T-cell (primary cell): ENCODE measurements around the gene NEMP1. TPM values are rescaled to one million over a fixed set of nuclear protein-coding genes. Genes with fewer than 3 reads are reported as not detected.

Source experiments
- ATAC-seq, 4 experiments: fragments of 200-7000 bp in 3 of 4; fragments of 150-1000 bp in 1 of 4; cut with Tn5 transposase; replicated peaks in 1 of 4; 1 replicate in 3 of 4; 2 replicates in 1 of 4; pipeline ENCODE4 v1.10.0; 2021; ENCODE audit warnings: moderate library complexity in 3 of 4, mild to moderate bottlenecking in 2 of 4, moderate number of reproducible peaks in 1 of 4
- CTCF ChIA-PET, 2 donors: fragments of 300-600 bp; sonication (Branson Sonifier 250); formaldehyde crosslinking; loops; one replicate each; lab custom pipeline; 2022; ENCODE audit warnings: antibody characterized with exemption in 2 of 2; lab: Charles Lee
- POLR2A ChIA-PET, 2 donors: fragments of 300-600 bp; sonication (Branson Sonifier 250); formaldehyde crosslinking; loops; one replicate each; lab custom pipeline; 2022; ENCODE audit warnings: antibody characterized with exemption in 2 of 2; lab: Charles Lee
- DNase-seq, 35 experiments: peaks; one replicate each; pipeline versions ENCODE4 v3.0.0 to v3.0.0-alpha.2; 2013 to 2023
- H3K27ac ChIP-seq: one replicate; pipeline ENCODE4 v1.5.1; 2013; ENCODE audit warnings: low read length
- H3K27me3 ChIP-seq, 2 experiments: replicated peaks in 1 of 2; 1 replicate in 1 of 2; 2 replicates in 1 of 2; pipeline versions ENCODE4 v1.6.1 to v1.7.0; 2013; ENCODE audit warnings: low read length in 1 of 2, mixed read lengths in 1 of 2; ENCODE audit not compliant: control insufficient read depth in 2 of 2, insufficient read depth in 2 of 2; ENCODE audit errors: extremely low read depth in 1 of 2
- H3K36me3 ChIP-seq, 2 donors: 1 replicate in 1 of 2; 2 replicates in 1 of 2; pipeline versions ENCODE4 v1.6.1 to v1.7.0; 2013; ENCODE audit warnings: low read length in 1 of 2; ENCODE audit not compliant: control insufficient read depth in 2 of 2, insufficient read depth in 1 of 2; ENCODE audit errors: extremely low read depth in 1 of 2
- H3K4me1 ChIP-seq, 2 experiments: 1 replicate in 1 of 2; 2 replicates in 1 of 2; pipeline versions ENCODE4 v1.6.1 to v1.7.0; 2013; ENCODE audit warnings: low read length in 2 of 2, mixed read lengths in 1 of 2; ENCODE audit not compliant: insufficient read depth in 2 of 2, control insufficient read depth in 1 of 2; ENCODE audit errors: extremely low read depth in 1 of 2
- H3K4me3 ChIP-seq, 2 donors: 1 replicate in 1 of 2; 2 replicates in 1 of 2; pipeline versions ENCODE4 v1.5.1 to v1.7.0; 2013; ENCODE audit warnings: mild to moderate bottlenecking in 2 of 2, low read length in 1 of 2, moderate library complexity in 1 of 2; ENCODE audit not compliant: control insufficient read depth in 1 of 2; ENCODE audit errors: extremely low read depth in 1 of 2
- H3K9me3 ChIP-seq: 2 replicates; pipeline ENCODE4 v1.7.0; 2013
- H3K27ac Mint-ChIP-seq, 2 donors: one replicate each; pipeline ENCODE4 v1.8.0; 2020 to 2021; ENCODE audit warnings: mild to moderate bottlenecking in 2 of 2, mixed read lengths in 2 of 2
- H3K27me3 Mint-ChIP-seq, 2 donors: one replicate each; pipeline ENCODE4 v1.8.0; 2021 to 2022; ENCODE audit warnings: mixed read lengths in 2 of 2
- H3K36me3 Mint-ChIP-seq: one replicate; pipeline ENCODE4 v1.8.0; 2021; ENCODE audit warnings: mixed read lengths
- H3K4me1 Mint-ChIP-seq, 3 donors: one replicate each; pipeline ENCODE4 v1.8.0; 2020 to 2022; ENCODE audit warnings: mixed read lengths in 3 of 3, mild to moderate bottlenecking in 1 of 3
- H3K4me3 Mint-ChIP-seq, 3 donors: one replicate each; pipeline ENCODE4 v1.8.0; 2020 to 2022; ENCODE audit warnings: mild to moderate bottlenecking in 3 of 3, mixed read lengths in 3 of 3, moderate library complexity in 3 of 3
- H3K9me3 Mint-ChIP-seq, 3 donors: one replicate each; pipeline ENCODE4 v1.8.0; 2020 to 2022; ENCODE audit warnings: mixed read lengths in 3 of 3
- WGBS: methylation state at CpG from one replicate; pipeline ENCODE4 v1.1.5; 2013; ENCODE audit warnings: missing lambda C conversion rate; ENCODE audit not compliant: insufficient coverage; 5-methylcytosine and 5-hydroxymethylcytosine counted together
- total RNA-seq, 35 experiments: library from RNA in 6 of 35; stranded (reverse) in 6 of 35; fragments of 120-200 nt in 1 of 35; gene quantifications; one replicate each; pipeline versions ENCODE4 v1.2.1 to v1.2.4 and lab custom pipeline; 2013 to 2026

NEMP1 gene
- total RNA-seq, 5 donors from 2014 or later (not counting 1 experiment from before 2014, with no cell fraction given) = 10.7 to 26.1 (median 19.9) TPM

DNA sequence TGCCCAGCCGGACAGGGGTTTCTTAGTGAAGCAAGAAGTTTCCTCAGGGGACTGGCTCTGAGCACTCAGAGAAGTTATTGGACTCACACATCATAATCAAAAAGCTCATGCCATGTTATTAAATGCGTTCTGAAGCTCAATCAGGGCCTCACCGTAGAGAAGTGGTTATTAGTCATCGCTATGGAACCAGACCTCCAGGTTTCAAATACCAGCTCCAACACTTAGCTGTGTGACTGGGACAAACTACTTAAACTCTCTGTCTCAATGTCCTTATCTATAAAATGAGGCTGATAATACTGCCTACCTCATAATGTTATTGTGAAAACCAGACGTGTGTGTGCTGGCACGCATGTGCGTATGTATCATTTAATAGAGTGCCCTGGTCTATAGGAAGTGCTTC lies 25.3 kb upstream of the NEMP1 start:
- ChIA-PET CTCF (interaction anchor here in 1 of 2 donors (0.6 kb wide), 1 partner anchor 820 kb away, joined by 3 read pairs; no protein-coding TSS in a partner anchor), POLR2A (interaction anchor here in 1 of 2 donors (0.5 kb wide), 1 partner anchor 31 kb away, joined by 4 read pairs; no protein-coding TSS in a partner anchor)
- no peaks in the 10 kb centered on the region for H3K27me3 Mint-ChIP-seq
- peaks cover 10 to 38% of the 10 kb centered on the region in 2 experiments for H3K4me1 ChIP-seq
- no peak overlapping the region for H3K4me3 ChIP-seq
- no peak for DNase-seq
- no peak overlapping the region for H3K4me3 Mint-ChIP-seq
- peak overlapping the region in 1 of 2 donors; percentile 77 for H3K27ac Mint-ChIP-seq
- no peaks in the 10 kb centered on the region for H3K9me3 ChIP-seq
- H3K4me1 Mint-ChIP-seq = peaks cover 52 to 68% (median 64%) of the 10 kb centered on the region in 3 donors
- H3K27ac ChIP-seq = no peak overlapping the region
- no peaks in the 10 kb centered on the region for H3K9me3 Mint-ChIP-seq
- no peaks in the 10 kb centered on the region for H3K27me3 ChIP-seq
- H3K36me3 ChIP-seq = peaks cover 29 to 81% of the 10 kb centered on the region in 2 donors
- ATAC-seq = no peak
- no CpG with 5 or more reads among the region's 7 CpGs for WGBS
- peaks cover 53% of the 10 kb centered on the region for H3K36me3 Mint-ChIP-seq

DNA sequence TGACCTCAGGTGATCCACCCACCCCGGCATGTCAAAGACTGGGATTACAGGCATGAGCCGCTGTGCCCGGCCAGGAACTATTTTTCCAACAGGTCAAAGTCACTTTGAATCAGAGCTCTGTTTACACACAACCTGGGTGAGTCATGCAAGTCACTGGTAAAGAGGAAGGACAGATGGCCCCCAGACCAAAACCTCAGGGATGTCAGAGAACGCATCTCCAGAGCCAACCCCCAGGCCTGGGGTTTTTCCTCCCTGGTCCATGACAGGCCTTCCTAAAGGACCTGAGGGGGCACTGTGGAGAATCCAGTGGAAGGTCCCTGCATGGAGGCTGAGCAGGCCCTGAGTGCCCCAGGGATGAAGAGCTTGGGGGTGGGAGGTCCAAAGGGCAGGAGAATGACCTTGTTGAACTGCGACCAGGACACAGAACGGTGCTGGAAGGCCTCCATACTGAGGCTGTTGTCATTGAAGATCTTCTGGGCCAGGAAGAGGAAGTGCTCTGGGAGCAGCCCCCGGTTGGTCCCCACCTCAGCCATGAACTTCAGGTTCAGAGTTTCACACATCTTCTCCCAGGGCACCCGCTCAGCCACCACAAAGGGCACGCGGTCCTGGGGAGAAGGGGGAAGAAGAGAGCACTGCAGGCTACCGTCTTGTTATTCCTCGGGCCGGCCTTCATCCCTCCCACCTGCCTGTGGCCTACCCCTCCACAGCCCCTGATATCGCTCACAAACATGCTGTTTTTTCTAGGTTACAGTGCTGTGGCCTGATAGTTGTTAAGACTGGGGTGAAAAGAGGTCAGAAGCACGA lies 23.5 kb upstream of the NEMP1 start:
- peak in 3 of 4 experiments; percentile 14 to 32 (median 31) for ATAC-seq

DNA sequence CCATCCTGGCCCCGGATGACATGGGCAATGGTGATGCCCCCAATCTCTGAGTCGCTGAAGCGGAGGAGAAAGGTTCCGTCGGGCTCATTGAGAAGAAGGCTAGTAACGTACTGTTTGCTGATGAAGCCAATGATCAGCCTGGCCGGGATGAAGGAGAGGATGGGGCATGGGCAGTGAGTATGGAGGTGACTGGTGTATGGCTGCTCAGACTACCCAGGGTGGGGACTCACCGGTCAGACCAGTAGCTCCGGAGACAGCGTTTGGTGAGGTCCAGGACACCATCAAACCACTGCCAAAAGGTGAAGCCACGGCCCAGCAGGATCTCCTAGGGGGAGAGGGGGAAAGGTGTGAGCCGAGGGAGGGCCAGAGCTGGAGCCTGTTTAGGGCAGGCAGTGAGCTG lies 21.2 kb upstream of the NEMP1 start:
- peaks cover 34 to 58% (median 47%) of the 10 kb centered on the region in 3 donors for H3K4me1 Mint-ChIP-seq
- no peak for DNase-seq
- 92% methylated on average over 8 of the region's 12 CpGs for WGBS
- H3K4me3 ChIP-seq = no peak overlapping the region
- H3K27me3 ChIP-seq = no peaks in the 10 kb centered on the region
- no peak overlapping the region for H3K4me3 Mint-ChIP-seq
- H3K27ac ChIP-seq = no peak overlapping the region
- no peaks in the 10 kb centered on the region for H3K27me3 Mint-ChIP-seq
- H3K36me3 Mint-ChIP-seq = peaks cover 44% of the 10 kb centered on the region
- ChIA-PET POLR2A (interaction anchor here in 1 of 2 donors (0.7 kb wide), 1 partner anchor 30 kb away, joined by 3 read pairs; no protein-coding TSS in a partner anchor), CTCF (interaction anchor here in 1 of 2 donors (0.6 kb wide), 2 partner anchors 8 to 675 kb away, joined by 3 to 4 read pairs; no protein-coding TSS in a partner anchor)
- peaks cover 19 to 82% of the 10 kb centered on the region in 2 donors for H3K36me3 ChIP-seq
- no peak for ATAC-seq
- peak overlapping the region; percentile 53 to 68 for H3K27ac Mint-ChIP-seq
- H3K9me3 Mint-ChIP-seq = no peaks in the 10 kb centered on the region
- H3K4me1 ChIP-seq = peaks cover 2 to 12% of the 10 kb centered on the region in 2 experiments
- no peaks in the 10 kb centered on the region for H3K9me3 ChIP-seq

More for the DNA sequence above, 23.5 kb upstream of the NEMP1 start:
- peak overlapping the region in 1 of 3 donors; percentile 2 for H3K4me3 Mint-ChIP-seq
- H3K27ac Mint-ChIP-seq = peak overlapping the region; percentile 79 to 88
- Histone ChIP-seq H3K4me1 (peaks cover 5 to 22% of the 10 kb centered on the region in 2 experiments), H3K4me3 (no peak overlapping the region), H3K36me3 (peaks cover 30 to 82% of the 10 kb centered on the region in 2 donors), H3K27me3 (no peaks in the 10 kb centered on the region), H3K27ac (peak overlapping the region; percentile 43), H3K9me3 (no peaks in the 10 kb centered on the region)
- peaks cover 34 to 51% (median 50%) of the 10 kb centered on the region in 3 donors for H3K4me1 Mint-ChIP-seq
- no peaks in the 10 kb centered on the region for H3K27me3 Mint-ChIP-seq
- POLR2A ChIA-PET = interaction anchor here in 1 of 2 donors (1.0 kb wide), 1 partner anchor 23 kb away, joined by 3 read pairs; no protein-coding TSS in a partner anchor
- DNase-seq = peak in 1 of 35 experiments; percentile 19
- peaks cover 52% of the 10 kb centered on the region for H3K36me3 Mint-ChIP-seq
- 72% methylated on average over 4 of the region's 15 CpGs for WGBS
- CTCF ChIA-PET = interaction anchor here in 1 of 2 donors (0.5 kb wide), 1 partner anchor 81 kb away, joined by 4 read pairs; no protein-coding TSS in a partner anchor
- no peaks in the 10 kb centered on the region for H3K9me3 Mint-ChIP-seq

DNA sequence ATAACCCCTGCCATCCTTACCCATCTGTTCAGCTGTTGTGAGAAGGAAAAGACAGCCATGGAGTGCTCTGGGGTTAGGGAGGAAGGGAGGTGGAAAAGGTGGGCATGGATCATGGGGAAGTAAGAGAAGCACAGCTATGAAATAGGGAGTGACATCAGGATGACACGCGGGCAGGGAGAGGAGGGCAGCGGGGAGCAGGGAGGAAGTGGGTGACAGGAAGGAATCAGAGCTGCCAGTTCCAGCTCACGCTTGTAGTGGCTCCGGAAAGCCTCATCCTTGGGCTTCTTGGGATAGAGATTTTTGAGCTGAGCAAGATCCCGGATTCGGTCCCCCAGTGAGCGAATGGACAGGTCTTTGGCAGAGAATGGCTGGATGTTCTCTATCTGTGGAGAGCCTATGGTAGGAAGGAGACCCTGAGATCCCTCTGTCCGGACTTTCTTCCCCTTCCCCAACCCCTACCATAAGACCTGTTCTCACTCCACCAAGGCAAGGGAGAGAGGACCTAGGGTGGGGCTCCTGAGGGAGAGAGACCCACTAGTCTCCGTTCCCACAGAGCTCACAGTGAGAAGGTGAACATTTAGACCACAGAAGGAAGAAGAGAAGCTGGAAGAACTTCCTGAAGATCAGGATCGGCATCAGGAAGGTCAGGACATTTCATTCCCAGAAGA lies 20.6 kb upstream of the NEMP1 start:
- Histone ChIP-seq H3K9me3 (no peaks in the 10 kb centered on the region), H3K27ac (no peak overlapping the region), H3K36me3 (peaks cover 20 to 81% of the 10 kb centered on the region in 2 donors), H3K4me3 (no peak overlapping the region), H3K4me1 (peaks cover 2 to 18% of the 10 kb centered on the region in 2 experiments), H3K27me3 (no peaks in the 10 kb centered on the region)
- Mint-ChIP-seq H3K4me1 (peaks cover 34 to 60% (median 47%) of the 10 kb centered on the region in 3 donors), H3K27me3 (no peaks in the 10 kb centered on the region), H3K36me3 (peaks cover 40% of the 10 kb centered on the region), H3K9me3 (no peaks in the 10 kb centered on the region), H3K27ac (peak overlapping the region; percentile 53 to 84), H3K4me3 (no peak overlapping the region)
- POLR2A ChIA-PET = interaction anchor here in 1 of 2 donors (0.6 to 0.7 kb wide), 2 partner anchors 30 to 494 kb away, joined by 3 to 5 read pairs; no protein-coding TSS in a partner anchor
- ATAC-seq (no peak), DNase-seq (no peak)
- CTCF ChIA-PET = interaction anchor here (0.5 to 0.6 kb wide), 2 partner anchors 8 to 486 kb away, joined by 3 read pairs; no protein-coding TSS in a partner anchor
- WGBS = 77% methylated on average over 7 of the region's 11 CpGs

DNA sequence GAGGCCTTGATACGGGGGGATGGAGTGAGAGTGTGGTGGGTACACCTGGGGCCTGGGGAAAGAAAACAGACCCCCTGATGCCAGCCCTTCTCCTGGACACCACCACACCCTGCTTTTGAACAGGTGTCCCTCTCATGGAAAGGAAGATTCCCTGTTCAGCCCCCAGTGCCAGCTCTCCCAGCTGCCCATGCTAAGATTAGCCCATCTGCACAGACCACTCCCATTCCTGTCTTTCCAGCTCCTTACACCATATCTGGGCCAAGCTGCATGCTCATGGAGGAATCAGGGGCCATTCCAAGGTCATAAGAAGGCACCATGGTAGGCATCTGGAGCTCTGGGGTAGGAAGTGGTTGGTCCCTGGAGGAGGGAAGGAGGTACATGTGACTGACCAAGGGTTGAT lies 20.0 kb upstream of the NEMP1 start:
- peaks cover 17 to 74% of the 10 kb centered on the region in 2 donors for H3K36me3 ChIP-seq
- DNase-seq (no peak), ATAC-seq (no peak)
- H3K27me3 ChIP-seq = no peaks in the 10 kb centered on the region
- no peaks in the 10 kb centered on the region for H3K9me3 ChIP-seq
- CTCF ChIA-PET = no interaction called here
- POLR2A ChIA-PET = interaction anchor here in 1 of 2 donors (0.6 kb wide), 2 partner anchors 388 to 493 kb away, joined by 3 to 5 read pairs; no protein-coding TSS in a partner anchor
- H3K4me3 ChIP-seq = no peak overlapping the region
- Mint-ChIP-seq H3K9me3 (no peaks in the 10 kb centered on the region), H3K4me1 (peaks cover 33 to 58% (median 47%) of the 10 kb centered on the region in 3 donors), H3K27ac (peak overlapping the region in 1 of 2 donors; percentile 8), H3K4me3 (no peak overlapping the region), H3K36me3 (peaks cover 36% of the 10 kb centered on the region), H3K27me3 (no peaks in the 10 kb centered on the region)
- H3K27ac ChIP-seq = no peak overlapping the region
- no CpG with 5 or more reads among the region's 1 CpG for WGBS
- H3K4me1 ChIP-seq = peaks cover 4 to 24% of the 10 kb centered on the region in 2 experiments

DNA sequence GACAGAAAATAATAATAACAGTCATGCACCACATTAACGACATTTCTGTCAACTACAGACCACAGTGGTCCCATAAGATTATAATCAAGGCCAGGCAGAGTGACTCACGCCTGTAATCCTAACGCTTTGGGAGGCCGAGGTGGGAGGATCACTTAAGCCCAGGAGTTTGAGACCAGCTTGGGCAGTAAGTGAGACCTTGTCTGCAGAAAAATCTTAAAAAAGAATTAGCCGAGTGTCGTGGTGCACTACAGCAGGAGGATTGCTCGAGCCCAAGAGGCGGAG lies 18.9 kb upstream of the NEMP1 start:
- WGBS = 83% methylated on average over 5 of the region's 8 CpGs
- ATAC-seq = no peak
- H3K27ac ChIP-seq = no peak overlapping the region
- H3K36me3 Mint-ChIP-seq = peaks cover 39% of the 10 kb centered on the region
- no peaks in the 10 kb centered on the region for H3K27me3 Mint-ChIP-seq
- H3K4me3 Mint-ChIP-seq = no peak overlapping the region
- DNase-seq = no peak
- H3K27me3 ChIP-seq = no peaks in the 10 kb centered on the region
- H3K9me3 ChIP-seq = no peaks in the 10 kb centered on the region
- peaks cover 39 to 66% (median 55%) of the 10 kb centered on the region in 3 donors for H3K4me1 Mint-ChIP-seq
- H3K9me3 Mint-ChIP-seq = no peaks in the 10 kb centered on the region
- no peak overlapping the region for H3K4me3 ChIP-seq
- ChIA-PET CTCF (interaction anchor here (0.6 to 0.9 kb wide), 2 partner anchors 14 to 427 kb away, joined by 3 read pairs; partner anchors contain the start of gene STAT6 (in 1 of the 2)), POLR2A (interaction anchor here in 1 of 2 donors (1.1 kb wide), 1 partner anchor 20 kb away, joined by 3 read pairs; no protein-coding TSS in a partner anchor)
- peaks cover 8 to 32% of the 10 kb centered on the region in 2 experiments for H3K4me1 ChIP-seq
- no peak overlapping the region for H3K27ac Mint-ChIP-seq
- H3K36me3 ChIP-seq = peaks cover 19 to 75% of the 10 kb centered on the region in 2 donors
